Right lobe of liver (tissue), 4 donors: ENCODE data around the gene DCAF10.

ENCODE experiments used
- CTCF ChIP-seq, 4 donors: fragments of 200-600 bp in 3 of 4; fragments of 450-650 bp in 1 of 4; IDR thresholded peaks; one replicate each; pipeline versions ENCODE4 v1.5.1 to v1.8.0; 2016 to 2022; ENCODE audit warnings: antibody characterized with exemption in 4 of 4, mild to moderate bottlenecking in 2 of 4
- POLR2A ChIP-seq: fragments of 450-650 bp; IDR thresholded peaks from one replicate; pipeline ENCODE4 v1.6.1; 2017; ENCODE audit warnings: antibody characterized with exemption, mild to moderate bottlenecking
- donor health status: DM: no; HTN: no; CAD: no.
- donor health status: DM: no; HTN: no; CAD: no.
- donor health status: DM: no; HTN: yes; CAD: no.

- TF ChIP-seq POLR2A (no peak), CTCF (IDR thresholded peaks at IDR 0.05) (no peak)
Measured at GRCh38 chr9:37818849-37819248, 18.3 kb downstream of the DCAF10 start.
